Endothelial cell (in vitro differentiated cells): Measurements from ENCODE around the gene MAPKBP1. TPM values are rescaled to one million over a fixed set of nuclear protein-coding genes. Genes with fewer than 3 reads are reported as not detected.

Experiments used
- DNase-seq: peaks from one replicate; pipeline ENCODE4 v3.0.0; 2021; ENCODE audit warnings: low spot score
- H3K27ac Mint-ChIP-seq: one replicate; pipeline ENCODE4 v1.8.0; 2021; ENCODE audit warnings: mixed read lengths, inconsistent platforms; ENCODE audit not compliant: unreplicated experiment
- H3K27me3 Mint-ChIP-seq: one replicate; pipeline ENCODE4 v1.8.0; 2021; ENCODE audit warnings: mild to moderate bottlenecking, moderate library complexity, mixed read lengths, inconsistent platforms; ENCODE audit not compliant: unreplicated experiment
- H3K36me3 Mint-ChIP-seq: one replicate; pipeline ENCODE4 v1.8.0; 2021; ENCODE audit warnings: mild to moderate bottlenecking, low read depth, mixed read lengths, inconsistent platforms; ENCODE audit not compliant: unreplicated experiment
- H3K4me1 Mint-ChIP-seq: one replicate; pipeline ENCODE4 v1.8.0; 2021; ENCODE audit warnings: mild to moderate bottlenecking, mixed read lengths, inconsistent platforms; ENCODE audit not compliant: unreplicated experiment
- H3K4me3 Mint-ChIP-seq: one replicate; pipeline ENCODE4 v1.8.0; 2021; ENCODE audit warnings: mild to moderate bottlenecking, mixed read lengths, inconsistent platforms; ENCODE audit not compliant: unreplicated experiment
- H3K9me3 Mint-ChIP-seq: one replicate; pipeline ENCODE4 v1.8.0; 2021; ENCODE audit warnings: mixed read lengths, inconsistent platforms; ENCODE audit not compliant: unreplicated experiment
- total RNA-seq: library from RNA; stranded (reverse); fragmentation: NEBNext Ultra II Directional; extraction: Animal tissue kit (Norgen Biotek cat#: 25700); gene quantifications from one replicate; pipeline ENCODE4 v1.2.1, GENCODE V29; 2021; ENCODE audit not compliant: unreplicated experiment
- TF ChIP-seq, protein P1 (sequence below): fragments of 200-600 bp; sonication (generic); IDR thresholded peaks from one replicate; pipeline ENCODE4 v1.5.0; 2021; ENCODE audit warnings: antibody characterized with exemption; ENCODE audit not compliant: unreplicated experiment

The MAPKBP1 gene
- total RNA-seq, 1 donor from 2014 or later: 36.2 TPM

DNA sequence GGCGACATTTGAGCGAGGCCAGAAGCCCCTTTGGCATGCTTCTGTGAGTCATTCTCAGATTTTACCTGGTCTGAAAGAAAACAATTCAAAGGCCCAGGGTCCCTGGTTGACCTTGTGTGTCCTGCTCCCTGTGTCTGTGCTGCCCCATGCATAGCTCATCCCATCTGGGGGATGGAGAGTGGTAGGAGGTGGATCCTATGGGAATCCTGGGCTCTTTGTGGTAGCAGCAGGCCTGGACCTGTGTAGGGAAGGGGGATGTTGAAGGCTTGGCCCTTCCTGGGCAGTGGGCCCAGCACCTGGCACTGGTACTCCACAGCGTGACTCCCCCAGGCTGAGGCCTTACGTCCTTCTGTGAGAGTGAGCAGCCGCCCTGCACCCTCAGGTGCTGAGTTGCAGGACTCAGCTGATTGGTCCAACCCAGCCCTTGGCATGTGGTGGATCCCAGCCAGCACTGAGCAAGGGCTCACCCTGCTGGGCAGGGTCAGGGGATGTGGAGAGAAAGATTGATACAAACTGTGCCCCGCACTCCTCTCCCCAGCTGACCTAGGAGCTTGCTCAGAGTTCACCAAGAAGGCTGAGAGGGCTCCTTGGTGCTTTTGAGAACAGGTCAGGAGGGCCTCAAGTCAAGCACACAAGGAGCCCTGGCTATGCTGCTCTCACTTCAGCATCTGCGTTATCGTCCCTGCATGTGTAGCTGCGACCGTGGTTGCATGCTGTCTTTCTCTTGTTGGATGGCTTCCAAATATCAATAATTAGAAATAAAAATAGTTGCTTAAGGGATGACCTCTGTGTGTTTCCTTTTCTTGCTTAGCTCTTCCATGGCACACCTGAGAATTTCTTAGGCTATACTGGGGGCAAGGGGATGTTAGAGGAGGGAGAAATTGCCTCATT is 32.3 kb downstream of the MAPKBP1 start:
- no peak for DNase-seq
- Mint-ChIP-seq H3K9me3 (no peaks in the 10 kb centered on the region), H3K27ac (peak overlapping the region; percentile 39), H3K4me1 (peaks cover 44% of the 10 kb centered on the region), H3K4me3 (no peak overlapping the region), H3K36me3 (peaks cover 17% of the 10 kb centered on the region), H3K27me3 (peaks cover 6% of the 10 kb centered on the region)
- TF ChIP-seq, protein P1, sequence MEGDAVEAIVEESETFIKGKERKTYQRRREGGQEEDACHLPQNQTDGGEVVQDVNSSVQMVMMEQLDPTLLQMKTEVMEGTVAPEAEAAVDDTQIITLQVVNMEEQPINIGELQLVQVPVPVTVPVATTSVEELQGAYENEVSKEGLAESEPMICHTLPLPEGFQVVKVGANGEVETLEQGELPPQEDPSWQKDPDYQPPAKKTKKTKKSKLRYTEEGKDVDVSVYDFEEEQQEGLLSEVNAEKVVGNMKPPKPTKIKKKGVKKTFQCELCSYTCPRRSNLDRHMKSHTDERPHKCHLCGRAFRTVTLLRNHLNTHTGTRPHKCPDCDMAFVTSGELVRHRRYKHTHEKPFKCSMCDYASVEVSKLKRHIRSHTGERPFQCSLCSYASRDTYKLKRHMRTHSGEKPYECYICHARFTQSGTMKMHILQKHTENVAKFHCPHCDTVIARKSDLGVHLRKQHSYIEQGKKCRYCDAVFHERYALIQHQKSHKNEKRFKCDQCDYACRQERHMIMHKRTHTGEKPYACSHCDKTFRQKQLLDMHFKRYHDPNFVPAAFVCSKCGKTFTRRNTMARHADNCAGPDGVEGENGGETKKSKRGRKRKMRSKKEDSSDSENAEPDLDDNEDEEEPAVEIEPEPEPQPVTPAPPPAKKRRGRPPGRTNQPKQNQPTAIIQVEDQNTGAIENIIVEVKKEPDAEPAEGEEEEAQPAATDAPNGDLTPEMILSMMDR: no peak

GRCh38 chr15:41809121-41809520 is 34.8 kb downstream of the MAPKBP1 start:
- TF ChIP-seq, protein P1: no peak
- H3K27ac Mint-ChIP-seq: peak overlapping the region; percentile 88
- H3K36me3 Mint-ChIP-seq: peaks cover 23% of the 10 kb centered on the region
- DNase-seq: no peak
- H3K4me1 Mint-ChIP-seq: peaks cover 44% of the 10 kb centered on the region
- peaks cover 6% of the 10 kb centered on the region for H3K27me3 Mint-ChIP-seq
- H3K4me3 Mint-ChIP-seq: no peak overlapping the region
- no peaks in the 10 kb centered on the region for H3K9me3 Mint-ChIP-seq

GRCh38 chr15:41809526-41810220 is 35.4 kb downstream of the MAPKBP1 start:
- H3K27ac Mint-ChIP-seq: peak overlapping the region; percentile 88
- H3K27me3 Mint-ChIP-seq: peaks cover 6% of the 10 kb centered on the region
- DNase-seq: no peak
- TF ChIP-seq, protein P1: no peak
- no peaks in the 10 kb centered on the region for H3K9me3 Mint-ChIP-seq
- H3K4me3 Mint-ChIP-seq: no peak overlapping the region
- peaks cover 41% of the 10 kb centered on the region for H3K4me1 Mint-ChIP-seq
- peaks cover 28% of the 10 kb centered on the region for H3K36me3 Mint-ChIP-seq

- H3K4me1 Mint-ChIP-seq: peaks cover 32% of the 10 kb centered on the region
- no peak overlapping the region for H3K27ac Mint-ChIP-seq
- DNase-seq: no peak
- no peaks in the 10 kb centered on the region for H3K9me3 Mint-ChIP-seq
- H3K4me3 Mint-ChIP-seq: no peak overlapping the region
- H3K27me3 Mint-ChIP-seq: peaks cover 6% of the 10 kb centered on the region
- TF ChIP-seq, protein P1: no peak
- H3K36me3 Mint-ChIP-seq: peaks cover 32% of the 10 kb centered on the region
Observed at GRCh38 chr15:41810651-41811431, 36.6 kb downstream of the MAPKBP1 start.
